HepG2 (cell line): ENCODE data around the gene NELL1. TPM values are rescaled to one million over a fixed set of nuclear protein-coding genes. Genes with fewer than 3 reads are reported as not detected.

Source experiments
- ATAC-seq: fragments of 200-7000 bp; cut with Tn5 transposase; 3 replicates; pipeline ENCODE4 v1.9.1; 2020; ENCODE audit warnings: mild to moderate bottlenecking, moderate library complexity
- BruUV-seq: library from RNA; stranded (reverse); fragments of 400-500 nt; replicated peaks from 2 replicates; lab custom pipeline; 2021; lab: Mats Ljungman, UMichigan
- CTCF ChIA-PET: fragments of 300-600 bp; formaldehyde crosslinking; extraction: SDS; loops from one replicate; lab custom pipeline; 2021; ENCODE audit warnings: low total read pairs, inconsistent platforms, low intra/inter-chr PET ratio; lab: Yijun Ruan, JAX
- POLR2A ChIA-PET: fragments of 350-600 bp; sonication (Branson Sonifier 250); formaldehyde crosslinking; loops from one replicate; lab custom pipeline; 2020; ENCODE audit warnings: antibody characterized with exemption, inconsistent platforms; lab: Yijun Ruan, JAX
- DNase-seq: peaks from one replicate; pipeline ENCODE4 v3.0.0-alpha.2; 2015; ENCODE audit warnings: low spot score
- FAIRE-seq: peaks from 3 replicates; lab custom pipeline; 2011; peaks lifted over from hg19 to GRCh38; lab: Jason Lieb, UNC
- H2AFZ ChIP-seq: one replicate; pipeline ENCODE4 v1.6.1; 2011; ENCODE audit warnings: low read length, inconsistent platforms
- H3K27ac ChIP-seq: fragments of 300-600 bp; 3 replicates; pipeline ENCODE4 v1.8.0; 2011; ENCODE audit warnings: mixed run types, mild to moderate bottlenecking, mixed read lengths, low read length, inconsistent platforms; ENCODE audit not compliant: insufficient read depth; ENCODE audit errors: extremely low read length
- H3K27me3 ChIP-seq, 2 experiments: fragments of 200-600 bp in 1 of 2; 2 replicates in 1 of 2; 3 replicates in 1 of 2; pipeline versions ENCODE4 v1.6.0 to v1.8.0; 2011; ENCODE audit warnings: low read length in 2 of 2, mild to moderate bottlenecking in 2 of 2, moderate library complexity in 2 of 2, inconsistent platforms in 1 of 2; ENCODE audit not compliant: insufficient read depth in 2 of 2, control insufficient read depth in 1 of 2
- H3K36me3 ChIP-seq, 2 experiments: fragments of 200-600 bp in 1 of 2; replicated peaks in 1 of 2; 2 replicates in 1 of 2; 3 replicates in 1 of 2; pipeline versions ENCODE4 v1.5.1 to v1.8.0; 2011; ENCODE audit warnings: low read length in 2 of 2, inconsistent platforms in 1 of 2; ENCODE audit not compliant: insufficient read depth in 2 of 2, control insufficient read depth in 1 of 2
- H3K4me1 ChIP-seq: 2 replicates; pipeline ENCODE4 v1.5.1; 2012; ENCODE audit warnings: low read length, inconsistent platforms; ENCODE audit not compliant: insufficient read depth
- H3K4me2 ChIP-seq: 2 replicates; pipeline ENCODE4 v1.6.0; 2011; ENCODE audit warnings: low read depth, low read length, inconsistent platforms
- H3K4me3 ChIP-seq, 3 experiments: fragments of 200-600 bp in 1 of 3; sonication (generic), shearing (Covaris generic) in 1 of 3; replicated peaks in 1 of 3; 2 replicates each; pipeline ENCODE4 v1.5.1; 2011 to 2016; ENCODE audit warnings: low read length in 3 of 3, inconsistent platforms in 2 of 3, low read depth in 2 of 3, mild to moderate bottlenecking in 2 of 3, control low read depth in 1 of 3, mixed read lengths in 1 of 3; ENCODE audit not compliant: insufficient read depth in 1 of 3
- H3K79me2 ChIP-seq: one replicate; pipeline ENCODE4 v1.6.1; 2011; ENCODE audit warnings: low read length, inconsistent platforms; ENCODE audit not compliant: insufficient read depth
- H3K9ac ChIP-seq: 2 replicates; pipeline ENCODE4 v1.6.0; 2011; ENCODE audit warnings: mild to moderate bottlenecking, low read depth, low read length, inconsistent platforms; ENCODE audit not compliant: insufficient read depth
- H3K9me3 ChIP-seq: 2 replicates; pipeline ENCODE4 v1.5.1; 2012; ENCODE audit warnings: mild to moderate bottlenecking, low read length
- H4K20me1 ChIP-seq: 2 replicates; pipeline ENCODE4 v1.6.0; 2011; ENCODE audit warnings: inconsistent platforms, mild to moderate bottlenecking, low read length, moderate library complexity; ENCODE audit not compliant: insufficient read depth
- EHMT2 ChIP-seq: fragments of 200-600 bp; sonication (generic); IDR thresholded peaks from 2 replicates; pipeline ENCODE4 v1.7.0; 2017; ENCODE audit warnings: antibody characterized with exemption, low read depth, low read length, borderline replicate concordance
- XRCC5 ChIP-seq: fragments of 200-400 bp; formaldehyde crosslinking; optimal IDR thresholded peaks from 2 replicates; pipeline ENCODE3; 2017; ENCODE audit warnings: mild to moderate bottlenecking, low read length
- ZKSCAN5 ChIP-seq: sonication (generic); formaldehyde crosslinking; IDR thresholded peaks from 2 replicates; pipeline ENCODE4 v1.5.1; 2020; ENCODE audit warnings: mild to moderate bottlenecking, missing genetic modification reagents
- ZNF34 ChIP-seq: sonication (generic); formaldehyde crosslinking; IDR thresholded peaks from 2 replicates; pipeline ENCODE4 v1.4.0; 2020; ENCODE audit warnings: mild to moderate bottlenecking, missing genetic modification reagents, borderline replicate concordance
- ZNF781 ChIP-seq: sonication (generic); formaldehyde crosslinking; IDR thresholded peaks from 2 replicates; pipeline ENCODE4 v1.5.1; 2020; ENCODE audit warnings: borderline replicate concordance, mild to moderate bottlenecking, missing genetic modification reagents; ENCODE audit errors: not compliant biosample characterization
- ZSCAN12 ChIP-seq: sonication (generic); formaldehyde crosslinking; IDR thresholded peaks from 2 replicates; pipeline ENCODE4 v1.9.0; 2021; ENCODE audit warnings: mild to moderate bottlenecking, missing genetic modification reagents
- WGBS: methylation state at CpG from one replicate; pipeline ENCODE4 v1.1.6; 2017; ENCODE audit warnings: low lambda C conversion rate; 5-methylcytosine and 5-hydroxymethylcytosine counted together
- in situ Hi-C: cut with HindIII; loops from 2 replicates; pipeline ENCODE4 v1.10.0; 2017; ENCODE audit warnings: low pct_unique_long_range_greater_than_20kb; ENCODE audit not compliant: extremely low pct_ligation_motif_present
- intact Hi-C: fragments of 100-400 bp; cut with micrococcal nuclease; formaldehyde crosslinking; loops from one replicate; pipeline ENCODE4 v1.10.0; 2022; ENCODE audit not compliant: unreplicated experiment
- polyA plus RNA-seq, 8 experiments: library from polyadenylated mRNA; depleted of rRNA in 3 of 8; stranded (reverse) in 7 of 8; unstranded in 1 of 8; fragments of >200 nt; fragmentation: Illumina TruSeq in 4 of 8; extraction: Trizol in 4 of 8; gene quantifications; 2 replicates each; pipeline versions ENCODE4 v1.2.1 to v1.2.3, GENCODE V29; 2011 to 2016; ENCODE audit warnings: low read depth in 4 of 8, missing spikeins in 1 of 8, mixed read lengths in 1 of 8; ENCODE audit not compliant: insufficient read depth in 1 of 8
- total RNA-seq, 5 experiments: library from RNA; depleted of rRNA; stranded (reverse); fragments of >200 nt; fragmentation: Illumina TruSeq; extraction: Trizol; gene quantifications; 2 replicates each; pipeline ENCODE4 v1.2.3, GENCODE V29; 2016; ENCODE audit warnings: low read depth in 1 of 5

The NELL1 gene
- total and polyA plus RNA-seq, 2 of the 13 experiments (the other 11 are each of a cell fraction or from before 2014, with no cell fraction given): not detected

- ChIA-PET POLR2A (no interaction called here), CTCF (no interaction called here)
- no peak overlapping the region for H3K9ac ChIP-seq
- no peak for TF ChIP-seq ZNF781 (CRISPR knock-in tag)
- TF ChIP-seq ZKSCAN5 (CRISPR knock-in tag): no peak
- no peak for TF ChIP-seq XRCC5
- TF ChIP-seq ZSCAN12: no peak
- H3K27me3 ChIP-seq: no peaks in the 10 kb centered on the region
- intact Hi-C loops: no loop called here
- in situ Hi-C loops: no loop called here
- no peak overlapping the region for H3K27ac ChIP-seq
- no peak overlapping the region for H3K4me3 ChIP-seq
- H3K79me2 ChIP-seq: no peaks in the 10 kb centered on the region
- 18% methylated on average over 1 of the region's 1 CpG for WGBS
- H3K4me2 ChIP-seq: no peak overlapping the region
- FAIRE-seq (no peak), DNase-seq (no peak), ATAC-seq (no peak)
- no peaks in the 10 kb centered on the region for H3K36me3 ChIP-seq
- no peaks in the 10 kb centered on the region for H3K4me1 ChIP-seq
- H4K20me1 ChIP-seq: no peaks in the 10 kb centered on the region
- no TSS peak for BruUV-seq
- peaks cover 7% of the 10 kb centered on the region; the same call in 1 of the 2 replicates for H3K9me3 ChIP-seq
- no peak overlapping the region for H2AFZ ChIP-seq
Measured at GRCh38 chr11:21492931-21493330, 823.5 kb downstream of the NELL1 start.

DNA sequence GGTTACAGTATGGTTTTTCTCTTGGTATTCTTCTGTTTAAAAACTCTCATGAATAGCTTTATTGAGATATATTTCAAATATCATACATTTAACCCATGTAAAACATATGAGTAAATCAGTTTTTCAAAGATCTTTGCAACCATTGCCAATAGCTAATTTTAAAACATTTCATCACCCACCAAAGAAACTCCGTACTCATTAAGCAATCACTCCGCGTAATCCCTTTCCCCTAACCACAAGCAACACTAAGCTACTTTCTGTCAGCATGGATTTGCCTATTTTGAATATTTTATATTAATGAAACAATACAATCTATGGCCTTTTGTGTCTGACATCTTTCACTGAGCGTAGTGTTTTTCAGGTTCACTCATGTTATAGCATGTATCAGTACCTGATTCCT is 825.6 kb downstream of the NELL1 start:
- Histone ChIP-seq H3K27me3 (no peaks in the 10 kb centered on the region), H3K4me2 (no peak overlapping the region), H3K4me3 (no peak overlapping the region), H2AFZ (no peak overlapping the region), H3K9me3 (peaks cover under 1% of the 10 kb centered on the region; the same call in 1 of the 2 replicates), H3K9ac (no peak overlapping the region)
- no TSS peak for BruUV-seq
- ATAC-seq (no peak), DNase-seq (no peak), FAIRE-seq (no peak)
- WGBS: 57% methylated on average over 4 of the region's 4 CpGs
- CTCF ChIA-PET: no interaction called here
- TF ChIP-seq ZNF34 (CRISPR knock-in tag) (no peak), EHMT2 (no peak)
- TF ChIP-seq, all 625 proteins: peak for 0
- Histone ChIP-seq H3K36me3 (no peaks in the 10 kb centered on the region), H3K79me2 (no peaks in the 10 kb centered on the region), H3K4me1 (no peaks in the 10 kb centered on the region), H3K27ac (no peak overlapping the region), H4K20me1 (no peaks in the 10 kb centered on the region)
- in situ Hi-C loops: no loop called here
- intact Hi-C loops: no loop called here
- POLR2A ChIA-PET: no interaction called here
